Cerebellar cortex (tissue), 1 donor: ENCODE results near the gene TM4SF5.

Source experiments
- DNase-seq: peaks from one replicate; pipeline ENCODE4 v3.0.0-alpha.2; 2015; ENCODE audit warnings: low spot score

Gene TM4SF5, protein sequence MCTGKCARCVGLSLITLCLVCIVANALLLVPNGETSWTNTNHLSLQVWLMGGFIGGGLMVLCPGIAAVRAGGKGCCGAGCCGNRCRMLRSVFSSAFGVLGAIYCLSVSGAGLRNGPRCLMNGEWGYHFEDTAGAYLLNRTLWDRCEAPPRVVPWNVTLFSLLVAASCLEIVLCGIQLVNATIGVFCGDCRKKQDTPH

GRCh38 chr17:4771519-4772234 lies at the start of gene TM4SF5:
TM4SF5 (plus strand) TSS chr17:4771886; CDS start chr17:4771923, 37 bp downstream.
- DNase-seq, result no peak

GRCh38 chr17:4722678-4723240 lies 48.9 kb upstream of the TM4SF5 start:
- no peak for DNase-seq

- no peak for DNase-seq
These were observed 47.0 kb upstream of the TM4SF5 start for GRCh38 chr17:4724650-4725049.

- no peak for DNase-seq
These were observed 45.9 kb upstream of the TM4SF5 start for GRCh38 chr17:4725646-4726310.

DNA sequence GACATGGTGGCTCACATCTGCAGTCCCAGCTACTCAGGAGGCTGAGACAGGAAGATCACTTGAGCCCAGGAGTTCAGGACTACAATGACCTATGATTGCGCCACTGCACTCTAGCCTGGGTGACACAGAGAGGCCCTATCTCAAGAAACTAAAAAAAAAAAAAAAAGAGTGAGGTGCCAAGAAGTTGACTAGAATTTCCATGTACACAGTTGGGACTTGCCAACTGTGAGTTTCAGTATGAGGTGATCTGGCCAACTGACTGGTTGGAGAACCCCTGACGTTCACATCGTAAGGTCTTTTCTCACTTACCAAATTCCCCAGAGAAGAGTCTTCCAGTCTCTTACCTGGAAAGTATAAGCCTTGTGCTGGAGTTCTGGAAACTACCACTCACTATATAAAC lies 43.6 kb upstream of the TM4SF5 start:
- DNase-seq, result no peak

DNA sequence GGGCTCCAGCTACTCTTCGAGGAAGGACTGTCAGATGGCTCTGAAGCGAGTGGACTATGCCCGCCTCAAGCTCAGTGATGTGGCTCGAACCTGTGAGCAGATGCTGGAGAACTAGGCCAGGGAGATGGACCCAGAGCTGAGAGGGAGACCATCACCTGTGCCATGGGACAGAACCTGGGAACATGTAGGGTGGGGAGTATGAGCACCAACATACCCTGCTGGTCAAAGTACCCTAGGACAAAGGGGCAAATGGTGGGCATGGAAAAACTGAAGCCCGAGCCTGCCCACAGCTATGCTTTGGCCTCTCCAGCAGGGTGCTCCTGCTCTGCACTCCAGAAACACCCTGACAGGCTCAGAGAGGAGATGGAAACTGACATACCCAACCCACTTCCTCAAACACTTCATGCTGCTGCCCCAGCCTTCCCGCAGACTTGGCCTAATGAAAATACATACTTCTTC lies 38.6 kb upstream of the TM4SF5 start:
- no peak for DNase-seq

DNA sequence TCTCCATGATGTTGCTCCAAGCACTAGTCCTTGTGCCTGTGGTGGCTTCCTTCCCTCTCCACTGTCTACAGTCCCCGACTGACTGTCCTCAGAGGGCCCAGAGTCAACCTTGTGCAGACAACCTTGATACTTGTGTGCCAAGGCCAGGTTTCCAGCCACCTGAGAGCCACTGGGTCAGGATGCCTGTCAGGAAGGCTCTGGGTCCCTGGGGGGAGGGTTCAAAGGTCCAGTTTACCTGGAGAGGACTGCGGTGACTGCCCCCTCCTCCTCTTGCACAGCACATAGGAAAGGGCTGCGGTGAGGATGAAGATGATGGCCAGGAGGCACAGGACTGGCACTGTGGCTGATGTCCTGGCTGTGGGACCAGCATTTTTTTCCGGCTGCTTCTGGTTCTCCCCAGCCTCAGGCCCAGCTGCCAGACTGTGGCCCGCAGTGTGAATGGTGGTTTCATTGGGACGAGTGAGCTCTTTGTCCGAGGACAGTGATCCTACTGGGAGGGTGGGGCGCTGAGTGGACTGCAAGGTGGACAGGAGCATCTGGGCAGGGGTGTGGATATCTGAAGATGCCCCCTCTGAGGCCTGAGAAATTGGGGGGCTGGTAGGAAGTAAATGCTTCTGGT lies 36.7 kb upstream of the TM4SF5 start:
- no peak for DNase-seq

GRCh38 chr17:4735876-4736651 lies 35.6 kb upstream of the TM4SF5 start:
- no peak for DNase-seq

GRCh38 chr17:4738136-4739121 lies 33.3 kb upstream of the TM4SF5 start:
- no peak for DNase-seq

DNA sequence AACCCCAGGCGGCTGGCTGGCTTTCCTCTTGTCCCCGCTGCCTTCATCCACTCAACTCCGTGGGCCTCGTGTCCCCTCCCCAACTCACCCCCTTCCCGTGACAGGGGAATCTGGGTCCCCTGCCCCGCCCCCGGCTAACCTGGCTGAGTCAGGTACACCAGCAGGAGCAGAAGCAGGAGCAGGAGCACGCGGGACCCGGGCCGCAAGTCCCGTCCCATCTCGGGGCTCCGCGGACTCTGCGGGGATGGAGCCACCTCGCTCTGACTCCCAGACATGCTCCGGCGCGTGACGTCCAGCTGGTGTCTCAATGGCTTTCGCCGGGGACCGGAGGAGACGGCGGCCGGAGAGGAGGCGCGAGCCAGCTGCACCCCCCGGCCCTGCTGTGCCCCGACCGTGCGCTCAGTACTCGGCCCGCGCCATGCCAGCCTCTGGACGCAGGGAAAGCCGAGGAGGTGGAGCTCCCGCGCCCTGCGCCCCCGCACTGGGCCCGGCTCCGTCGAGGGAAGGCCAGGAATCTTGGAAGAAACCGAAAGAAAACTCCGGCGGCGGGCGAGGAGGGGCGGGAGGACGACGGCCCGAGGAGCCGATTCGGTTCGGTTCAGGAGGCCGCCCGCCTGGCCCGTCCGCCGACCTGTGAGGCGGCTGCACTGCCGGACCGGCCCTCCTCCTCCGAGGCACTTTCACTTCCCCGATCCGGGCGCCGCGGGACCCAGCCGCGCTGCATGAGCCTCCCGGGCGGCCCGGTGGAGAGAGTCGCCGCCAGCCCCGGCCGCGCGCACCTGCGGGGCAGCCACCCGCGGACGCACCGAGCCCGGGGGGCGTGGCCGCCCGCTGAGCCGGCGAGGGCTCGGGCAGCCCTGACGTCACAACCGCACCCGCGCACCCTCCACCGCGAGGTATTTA lies 32.3 kb upstream of the TM4SF5 start, which contains the start of the genes CXCL16 and ZMYND15:
CXCL16 (minus strand) TSS at position 807 of the 903 bp plus-strand sequence; CDS start at position 218, 589 bp downstream.
ZMYND15 (plus strand) TSS at position 712 of the 903 bp plus-strand sequence. CDS start 716 bp downstream, outside the sequence.
- DNase-seq, result no peak

GRCh38 chr17:4740025-4740351 lies 31.7 kb upstream of the TM4SF5 start:
- DNase-seq, result no peak

DNA sequence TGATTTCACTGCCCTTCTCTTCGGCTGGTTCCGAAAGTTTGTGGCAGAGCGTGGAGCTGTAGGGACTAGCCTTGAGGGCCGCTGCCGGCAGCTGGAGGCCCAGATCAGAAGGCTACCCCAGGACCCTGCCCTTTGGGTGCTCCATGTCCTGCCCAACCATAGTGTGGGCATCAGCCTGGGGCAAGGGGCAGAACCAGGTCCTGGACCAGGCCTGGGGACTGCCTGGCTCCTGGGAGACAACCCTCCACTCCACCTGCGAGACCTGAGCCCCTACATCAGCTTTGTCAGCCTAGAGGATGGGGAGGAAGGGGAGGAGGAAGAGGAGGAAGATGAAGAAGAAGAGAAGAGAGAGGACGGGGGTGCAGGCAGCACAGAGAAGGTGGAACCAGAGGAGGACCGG lies 31.1 kb upstream of the TM4SF5 start:
- no peak for DNase-seq

DNA sequence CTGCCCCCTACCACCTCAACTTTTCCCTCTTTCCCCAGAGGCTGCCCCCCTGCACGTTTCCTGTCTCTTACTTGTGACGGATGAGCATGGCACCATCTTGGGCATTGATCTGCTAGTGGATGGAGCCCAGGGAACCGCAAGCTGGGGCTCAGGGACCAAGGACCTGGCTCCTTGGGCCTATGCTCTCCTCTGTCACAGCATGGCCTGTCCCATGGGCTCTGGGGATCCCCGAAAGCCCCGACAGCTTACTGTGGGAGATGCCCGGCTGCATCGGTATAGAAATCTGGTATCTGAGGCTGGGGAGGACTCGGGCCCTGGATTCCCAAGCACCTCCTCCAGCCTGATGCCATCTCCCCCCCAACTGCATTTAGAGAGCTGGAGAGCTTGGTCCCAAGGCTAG lies 30.1 kb upstream of the TM4SF5 start:
- no peak for DNase-seq

DNA sequence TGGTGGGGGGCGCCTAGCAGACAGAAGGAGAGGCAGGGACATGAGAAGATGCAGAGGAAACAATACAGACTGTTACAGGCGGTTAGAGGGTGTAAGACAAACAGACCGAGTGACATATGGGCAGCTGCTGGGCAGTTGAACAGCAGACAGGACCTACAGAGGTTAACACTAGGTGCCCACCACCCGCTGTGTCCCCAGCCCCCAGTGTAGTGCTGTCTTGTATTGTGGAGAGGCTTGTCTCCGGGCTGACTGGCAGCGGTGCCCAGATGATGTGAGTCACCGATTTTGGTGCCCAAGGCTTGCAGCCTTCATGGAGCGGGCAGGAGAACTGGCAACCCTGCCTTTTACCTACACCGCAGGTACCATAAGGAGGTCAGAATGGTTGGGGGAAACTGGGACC lies 29.6 kb upstream of the TM4SF5 start:
- DNase-seq, result no peak

DNA sequence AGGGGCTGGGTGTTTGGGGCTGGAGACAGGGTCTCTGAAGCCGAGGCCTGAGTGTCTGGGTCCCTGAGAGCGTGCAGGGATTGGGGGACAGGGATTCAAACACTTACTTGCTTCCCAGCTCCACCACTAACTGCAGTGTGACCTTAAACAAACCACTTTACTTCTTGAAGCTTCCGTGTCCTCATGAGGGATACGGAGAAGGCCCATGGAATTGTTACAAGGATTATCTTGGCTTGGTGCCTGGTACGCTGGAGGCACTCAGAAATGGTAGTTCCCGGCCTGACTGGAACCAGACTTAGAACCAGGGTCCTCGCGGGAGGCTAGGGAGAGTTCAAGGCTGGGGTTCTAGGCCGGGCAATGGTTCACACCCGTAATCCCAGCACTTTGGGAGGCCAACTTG lies 29.1 kb upstream of the TM4SF5 start:
- no peak for DNase-seq

DNA sequence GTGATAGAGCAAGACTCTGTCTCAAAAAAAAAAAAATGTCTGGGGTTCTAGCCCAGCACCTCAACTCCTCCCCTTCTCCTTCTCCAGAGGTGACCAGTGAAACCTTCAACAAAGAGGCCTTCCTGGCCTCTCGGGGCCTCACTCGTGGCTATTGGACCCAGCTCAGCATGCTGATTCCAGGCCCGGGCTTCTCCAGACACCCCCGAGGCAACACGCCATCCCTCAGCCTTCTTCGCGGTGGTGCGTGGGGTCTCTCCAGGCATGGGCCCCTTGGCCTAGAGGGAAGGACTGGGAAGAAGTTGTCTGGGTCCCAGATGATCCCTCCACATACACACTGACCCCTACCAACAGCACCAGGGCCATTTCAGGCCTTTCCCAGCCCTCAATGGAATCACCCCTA lies 28.5 kb upstream of the TM4SF5 start:
- DNase-seq, result no peak

GRCh38 chr17:4743898-4744297 lies 27.8 kb upstream of the TM4SF5 start:
- DNase-seq, result no peak

GRCh38 chr17:4744999-4745969 lies 26.4 kb upstream of the TM4SF5 start:
- no peak for DNase-seq
